Fibroblast of villous mesenchyme (primary cell): ENCODE measurements around the gene CLEC5A. TPM values are rescaled to one million over a fixed set of nuclear protein-coding genes. Genes with fewer than 3 reads are reported as not detected.
"Not testable (repeated sequence)": the region's sequence is repeated elsewhere in the genome, so short reads cannot be mapped to it uniquely, and the experiment has no call there.

Experiments
- DNase-seq: peaks from one replicate; pipeline ENCODE4 v3.0.0-alpha.2; 2010; ENCODE audit warnings: low read depth
- H3K4me3 ChIP-seq: 2 replicates; pipeline ENCODE4 v1.5.1; 2011; ENCODE audit warnings: low read depth, mild to moderate bottlenecking, low read length
- CTCF ChIP-seq: IDR thresholded peaks from 2 replicates; pipeline ENCODE4 v1.5.1; 2012; ENCODE audit warnings: low read depth, mild to moderate bottlenecking, low read length; ENCODE audit not compliant: insufficient read depth
- total RNA-seq: library from RNA; depleted of rRNA; stranded (reverse); fragments of >200 nt; gene quantifications from 2 replicates; pipeline ENCODE4 v1.2.3, GENCODE V29; 2012

CLEC5A gene
- total RNA-seq, 1 donor = not detected

- TF ChIP-seq CTCF = no peak
- no peak for DNase-seq
- H3K4me3 ChIP-seq = no peak overlapping the region
Measured at GRCh38 chr7:141986923-141987322, 40.1 kb upstream of the CLEC5A start.

- not testable (repeated sequence) for DNase-seq, H3K4me3 ChIP-seq
Measured at GRCh38 chr7:141985926-141986325, 39.2 kb upstream of the CLEC5A start.

- DNase-seq = no peak
- no peak for TF ChIP-seq CTCF
- no peak overlapping the region for H3K4me3 ChIP-seq
Measured at GRCh38 chr7:141979568-141979967, 32.8 kb upstream of the CLEC5A start.

- no peak for DNase-seq
- no peak overlapping the region for H3K4me3 ChIP-seq
- TF ChIP-seq CTCF = no peak
Measured at GRCh38 chr7:141978351-141978750, 31.6 kb upstream of the CLEC5A start.

GRCh38 chr7:141976524-141977245, 29.9 kb upstream of the CLEC5A start:
- DNase-seq = no peak
- no peak for TF ChIP-seq CTCF
- H3K4me3 ChIP-seq = no peak overlapping the region

- TF ChIP-seq CTCF = peak; percentile 55
- peak; percentile 3 for DNase-seq
- H3K4me3 ChIP-seq = no peak overlapping the region
Measured at GRCh38 chr7:141975806-141976523, 29.2 kb upstream of the CLEC5A start.

GRCh38 chr7:141974831-141975230, 28.1 kb upstream of the CLEC5A start:
- H3K4me3 ChIP-seq = no peak overlapping the region
- TF ChIP-seq CTCF = no peak
- DNase-seq = no peak
